Measurements from ENCODE around the gene ENTPD1. TPM values are rescaled to one million over a fixed set of nuclear protein-coding genes. Genes with fewer than 3 reads are reported as not detected.

Gene ENTPD1
- total RNA-seq, 6 donors from 2014 or later, result 18.0 to 45.4 (median 22.3) TPM

GRCh38 chr10:95847007-95847406 is 91.0 kb downstream of the ENTPD1 start:
- ATAC-seq (ENCODE audit: low FRiP score in 2 of 2) (no peak), DNase-seq (no peak)
- Histone ChIP-seq H3K9me3 (no peaks in the 10 kb centered on the region), H3K27ac (no peak overlapping the region), H3K4me1 (peaks cover 0 to 6% (median 3%) of the 10 kb centered on the region in 4 donors), H3K27me3 (no peaks in the 10 kb centered on the region), H3K4me3 (no peak overlapping the region), H3K36me3 (peaks cover 0 to 27% (median 7%) of the 10 kb centered on the region in 4 donors)
- no peak for TF ChIP-seq EP300 (IDR thresholded peaks at IDR 0.05)
- TF ChIP-seq CTCF (IDR thresholded peaks at IDR 0.05), result no peak

- no peaks in the 10 kb centered on the region for H3K9me3 ChIP-seq
- H3K27me3 ChIP-seq, result no peaks in the 10 kb centered on the region
- WGBS, 2 donors, result 79 to 80% methylated on average over 2 of the region's 2 CpGs
- TF ChIP-seq CTCF (IDR thresholded peaks at IDR 0.05) (no peak), POLR2A (IDR thresholded peaks at IDR 0.05) (no peak), POLR2AphosphoS5 (IDR thresholded peaks at IDR 0.05) (no peak)
- ATAC-seq (ENCODE audit: low FRiP score in 2 of 2), result no peak
- H3K4me3 ChIP-seq, result no peak overlapping the region
- peaks cover 0 to 24% (median 7%) of the 10 kb centered on the region in 4 donors for H3K36me3 ChIP-seq
- H3K27ac ChIP-seq, result no peak overlapping the region
- DNase-seq, result no peak
- H3K4me1 ChIP-seq, result no peaks in the 10 kb centered on the region
Observed at GRCh38 chr10:95848841-95849240, 92.9 kb downstream of the ENTPD1 start.

- Histone ChIP-seq H3K4me1 (no peaks in the 10 kb centered on the region), H3K4me3 (no peak overlapping the region), H3K27me3 (no peaks in the 10 kb centered on the region), H3K36me3 (peaks cover 0 to 16% (median 5%) of the 10 kb centered on the region in 4 donors), H3K9me3 (no peaks in the 10 kb centered on the region), H3K27ac (no peak overlapping the region)
- no peak for TF ChIP-seq CTCF (IDR thresholded peaks at IDR 0.05)
- no peak for TF ChIP-seq POLR2AphosphoS5 (IDR thresholded peaks at IDR 0.05)
- ATAC-seq (ENCODE audit: low FRiP score in 2 of 2), result no peak
- no peak for DNase-seq
Observed at GRCh38 chr10:95850791-95851190, 94.8 kb downstream of the ENTPD1 start.

- WGBS, 2 donors, result 86 to 91% methylated on average over 3 of the region's 3 CpGs
- ATAC-seq (ENCODE audit: low FRiP score in 2 of 2), result no peak
- H3K27ac ChIP-seq, result no peak overlapping the region
Observed at GRCh38 chr10:95860166-95860940, 104.4 kb downstream of the ENTPD1 start.

More at GRCh38 chr10:95860166-95860940, 104.4 kb downstream of the ENTPD1 start:
- Histone ChIP-seq H3K27me3 (no peaks in the 10 kb centered on the region), H3K9me3 (no peaks in the 10 kb centered on the region), H3K36me3 (peaks cover 0 to 24% (median 9%) of the 10 kb centered on the region in 4 donors), H3K4me1 (peaks cover 0 to 6% (median 2%) of the 10 kb centered on the region in 4 donors), H3K4me3 (no peak overlapping the region)
- no peak for DNase-seq
- TF ChIP-seq EP300 (IDR thresholded peaks at IDR 0.05) (no peak), CTCF (IDR thresholded peaks at IDR 0.05) (no peak), POLR2AphosphoS5 (IDR thresholded peaks at IDR 0.05) (no peak), POLR2A (IDR thresholded peaks at IDR 0.05) (no peak)

All from upper lobe of left lung (tissue), 6 donors.